Measurements from ENCODE around the gene RNF167.

DNA sequence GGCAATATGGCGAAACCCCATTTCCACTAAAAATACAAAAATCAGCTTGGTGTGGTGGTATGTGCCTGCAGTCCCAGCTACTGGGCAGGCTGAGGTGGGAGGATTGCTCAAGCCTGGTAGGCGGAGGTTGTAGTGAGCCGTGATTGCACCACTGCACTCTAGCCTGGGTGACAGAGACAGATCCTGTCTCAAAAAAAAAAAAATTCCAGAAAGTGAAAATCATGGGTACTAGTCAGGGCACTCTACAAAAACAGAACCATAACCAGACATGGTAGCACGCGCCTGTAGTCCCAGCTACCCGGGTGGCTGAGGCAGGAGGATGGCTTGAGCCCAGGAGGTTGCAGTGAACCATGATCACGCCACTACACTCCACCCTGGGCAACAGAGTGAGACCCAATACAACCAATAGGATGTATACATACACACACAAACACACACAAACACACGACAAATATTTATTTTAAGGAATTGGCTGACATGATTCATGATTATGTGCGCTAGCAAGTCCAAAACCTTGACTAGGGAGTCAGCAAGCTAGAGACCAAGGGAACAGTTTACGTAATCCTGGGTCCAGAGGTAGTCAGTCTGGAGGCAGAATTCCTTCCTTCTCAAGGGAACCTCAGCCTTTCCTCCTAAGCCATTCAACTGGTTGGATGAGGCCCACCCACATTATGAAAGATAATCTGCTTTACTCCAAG, 19.6 kb upstream of the RNF167 start:
- no peak for TF ChIP-seq E2F6 (IDR thresholded peaks at IDR 0.05)
- no peak for TF ChIP-seq CBX5 (IDR thresholded peaks at IDR 0.05; ENCODE audit: low read depth, low read length)
- TF ChIP-seq SP2 (IDR thresholded peaks at IDR 0.05; ENCODE audit: low read length): no peak
- no peak for TF ChIP-seq MAX (IDR thresholded peaks at IDR 0.05)
- TF ChIP-seq CEBPB (IDR thresholded peaks at IDR 0.05; ENCODE audit: low read depth, low read length): no peak
- no peak for TF ChIP-seq EP300 (IDR thresholded peaks at IDR 0.05; ENCODE audit: borderline replicate concordance in 1 of 2, low read depth in 2 of 2, low read length in 2 of 2)
